HUES48 (cell line): Measurements from ENCODE around the gene LRRC47.

Experiments used
- H3K27ac ChIP-seq: one replicate; pipeline ENCODE4 v1.7.0; 2013; ENCODE audit warnings: low read depth, low read length, inconsistent platforms
- H3K27me3 ChIP-seq: 2 replicates; pipeline ENCODE4 v1.6.1; 2013; ENCODE audit warnings: mild to moderate bottlenecking, low read length; ENCODE audit not compliant: control insufficient read depth, insufficient read depth
- H3K36me3 ChIP-seq: 2 replicates; pipeline ENCODE4 v1.6.1; 2013; ENCODE audit warnings: low read length; ENCODE audit not compliant: control insufficient read depth, insufficient read depth
- H3K4me1 ChIP-seq: 2 replicates; pipeline ENCODE4 v1.6.1; 2013; ENCODE audit warnings: mild to moderate bottlenecking, low read length; ENCODE audit not compliant: control insufficient read depth, insufficient read depth
- H3K4me3 ChIP-seq: 2 replicates; pipeline ENCODE4 v1.5.1; 2013; ENCODE audit warnings: mild to moderate bottlenecking, low read depth, low read length
- H3K9ac ChIP-seq: 2 replicates; pipeline ENCODE4 v1.6.1; 2013; ENCODE audit warnings: mild to moderate bottlenecking, low read depth, low read length, moderate library complexity
- H3K9me3 ChIP-seq: 2 replicates; pipeline ENCODE4 v1.6.1; 2013; ENCODE audit warnings: low read length; ENCODE audit not compliant: control insufficient read depth, insufficient read depth

The LRRC47 gene

DNA sequence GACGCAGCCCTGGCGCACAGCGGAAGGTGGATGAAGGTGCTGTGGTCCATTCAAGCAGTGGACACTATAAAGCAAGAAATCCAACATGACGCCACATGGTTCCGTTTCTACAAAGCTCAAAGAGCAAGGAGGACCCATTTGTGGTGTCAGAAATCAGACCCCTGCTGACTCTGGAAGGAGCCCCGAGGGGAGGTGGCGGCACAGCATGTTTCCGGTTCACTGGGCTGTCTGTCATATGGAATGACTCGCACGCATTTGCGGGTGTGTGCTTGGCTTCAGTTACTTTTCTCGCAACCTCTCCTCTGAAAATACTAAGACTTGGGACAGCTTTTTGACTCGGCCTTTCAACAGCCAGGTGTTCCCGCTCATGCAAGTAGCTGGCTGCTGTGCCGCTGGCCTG, 29.1 kb upstream of the LRRC47 start:
- no peaks in the 10 kb centered on the region for H3K9me3 ChIP-seq
- no peak overlapping the region for H3K4me3 ChIP-seq
- no peak overlapping the region for H3K9ac ChIP-seq
- H3K36me3 ChIP-seq, result peaks cover 36% of the 10 kb centered on the region
- H3K27me3 ChIP-seq, result no peaks in the 10 kb centered on the region
- H3K4me1 ChIP-seq, result no peaks in the 10 kb centered on the region
- no peak overlapping the region for H3K27ac ChIP-seq

DNA sequence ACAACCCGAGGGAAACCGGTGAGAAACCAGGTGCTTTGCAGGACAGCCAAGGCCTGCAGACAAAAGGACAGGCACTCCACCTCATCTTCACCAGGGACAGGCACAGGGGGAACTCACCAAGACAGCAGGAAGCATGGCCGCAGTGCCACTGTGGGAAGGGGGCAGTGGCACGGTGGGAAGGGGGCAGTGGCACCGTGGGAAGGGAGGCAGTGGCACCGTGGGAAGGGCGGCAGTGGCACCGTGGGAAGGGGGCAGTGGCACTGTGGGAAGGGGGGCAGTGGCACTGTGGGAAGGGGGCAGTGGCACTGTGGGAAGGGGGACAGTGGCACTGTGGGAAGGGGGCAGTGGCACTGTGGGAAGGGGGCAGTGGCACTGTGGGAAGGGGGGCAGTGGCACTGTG, 28.4 kb upstream of the LRRC47 start:
- no peaks in the 10 kb centered on the region for H3K4me1 ChIP-seq
- H3K36me3 ChIP-seq, result peaks cover 36% of the 10 kb centered on the region
- H3K27me3 ChIP-seq, result no peaks in the 10 kb centered on the region
- H3K9me3 ChIP-seq, result no peaks in the 10 kb centered on the region
- H3K4me3 ChIP-seq, result no peak overlapping the region
- no peak overlapping the region for H3K9ac ChIP-seq
- no peak overlapping the region for H3K27ac ChIP-seq

DNA sequence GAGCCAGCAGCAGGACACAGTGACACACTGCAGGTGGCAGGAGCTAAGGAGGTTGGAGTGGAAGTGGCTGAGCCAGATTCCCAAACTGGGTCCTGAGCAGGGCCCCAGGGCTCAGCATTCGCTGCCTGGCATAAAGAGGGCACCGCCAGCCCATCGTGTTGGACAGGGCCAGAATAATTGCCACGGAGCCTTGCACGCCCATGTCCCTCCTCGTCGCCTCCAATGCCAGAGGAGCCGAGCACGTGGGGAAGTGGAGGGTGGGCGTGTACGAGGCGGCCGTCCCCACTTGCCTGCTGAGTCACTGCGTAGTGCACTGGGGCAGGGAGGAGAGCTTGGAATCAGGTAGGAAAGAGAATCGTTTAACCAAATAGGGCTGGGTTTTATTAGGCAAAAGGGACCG, 26.1 kb upstream of the LRRC47 start:
- Histone ChIP-seq H3K27ac (no peak overlapping the region), H3K9me3 (no peaks in the 10 kb centered on the region), H3K4me3 (no peak overlapping the region), H3K36me3 (peaks cover 31% of the 10 kb centered on the region), H3K4me1 (no peaks in the 10 kb centered on the region), H3K27me3 (no peaks in the 10 kb centered on the region), H3K9ac (no peak overlapping the region)

DNA sequence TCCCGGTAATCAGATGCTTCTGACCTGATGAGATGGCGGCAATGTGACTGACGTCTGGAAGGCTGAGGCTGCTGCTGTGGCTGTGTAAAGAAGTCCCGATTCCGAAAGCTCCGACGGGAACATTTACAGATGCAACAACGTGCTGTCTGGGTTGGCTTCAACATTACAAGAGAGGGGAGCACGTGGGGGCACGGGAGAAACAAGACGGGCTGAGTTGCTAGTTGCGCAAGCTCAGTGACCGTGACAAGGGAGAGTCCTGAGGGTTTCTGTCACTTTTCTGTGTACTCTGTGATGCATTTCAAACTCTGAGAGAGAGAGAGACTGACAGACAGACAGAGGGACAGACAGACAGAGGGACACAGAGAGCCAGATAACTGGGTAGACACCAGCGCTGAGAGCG, 25.6 kb upstream of the LRRC47 start:
- Histone ChIP-seq H3K27me3 (no peaks in the 10 kb centered on the region), H3K36me3 (peaks cover 31% of the 10 kb centered on the region)

DNA sequence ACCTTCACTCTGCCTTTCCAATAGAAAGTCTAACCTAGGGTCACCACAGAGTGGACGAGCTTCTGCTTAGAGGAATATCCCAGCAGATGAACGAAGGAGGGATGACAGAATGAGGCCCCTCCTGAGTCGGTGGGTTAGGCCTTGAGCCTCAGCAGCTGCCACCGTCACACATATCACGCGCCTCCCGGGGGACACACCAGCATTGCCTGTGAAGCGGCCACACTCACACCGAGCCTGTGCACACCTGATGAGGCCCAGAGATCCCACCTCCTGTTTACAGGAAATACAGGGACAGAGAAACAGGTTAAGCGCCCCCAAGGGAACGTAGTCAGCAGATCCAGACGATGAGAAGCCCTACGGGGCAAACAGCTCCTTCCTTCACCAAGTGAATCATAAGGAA, 25.1 kb upstream of the LRRC47 start:
- H3K4me3 ChIP-seq, result no peak overlapping the region
- no peak overlapping the region for H3K9ac ChIP-seq
- H3K4me1 ChIP-seq, result no peaks in the 10 kb centered on the region
- H3K36me3 ChIP-seq, result peaks cover 31% of the 10 kb centered on the region
- no peak overlapping the region for H3K27ac ChIP-seq
- H3K9me3 ChIP-seq, result no peaks in the 10 kb centered on the region
- no peaks in the 10 kb centered on the region for H3K27me3 ChIP-seq

More for the DNA sequence above, 25.6 kb upstream of the LRRC47 start:
- Histone ChIP-seq H3K9me3 (no peaks in the 10 kb centered on the region), H3K27ac (no peak overlapping the region), H3K4me3 (no peak overlapping the region), H3K4me1 (no peaks in the 10 kb centered on the region), H3K9ac (no peak overlapping the region)

DNA sequence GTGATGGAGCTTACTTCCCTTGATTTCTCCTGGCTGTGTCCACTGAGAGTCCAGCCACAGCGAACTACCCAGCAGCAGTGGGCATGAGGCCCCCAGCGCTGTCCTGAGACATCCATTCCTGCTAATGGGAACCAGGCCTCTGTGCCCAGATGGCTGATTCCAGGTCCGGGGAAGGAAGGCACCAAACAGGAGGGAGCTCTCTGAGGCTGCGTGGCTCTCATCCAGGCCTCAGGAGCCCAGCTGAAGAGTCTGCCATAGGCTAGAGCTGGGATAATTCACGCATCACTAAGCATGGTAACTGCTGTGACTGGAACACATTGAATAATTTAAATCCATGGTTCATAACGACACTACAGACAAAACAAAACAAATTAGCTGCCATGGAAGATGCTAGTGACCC, 24.7 kb upstream of the LRRC47 start:
- H3K27me3 ChIP-seq, result no peaks in the 10 kb centered on the region
- no peaks in the 10 kb centered on the region for H3K4me1 ChIP-seq
- H3K27ac ChIP-seq, result no peak overlapping the region
- no peaks in the 10 kb centered on the region for H3K9me3 ChIP-seq
- no peak overlapping the region for H3K9ac ChIP-seq
- peaks cover 29% of the 10 kb centered on the region for H3K36me3 ChIP-seq
- H3K4me3 ChIP-seq, result no peak overlapping the region

DNA sequence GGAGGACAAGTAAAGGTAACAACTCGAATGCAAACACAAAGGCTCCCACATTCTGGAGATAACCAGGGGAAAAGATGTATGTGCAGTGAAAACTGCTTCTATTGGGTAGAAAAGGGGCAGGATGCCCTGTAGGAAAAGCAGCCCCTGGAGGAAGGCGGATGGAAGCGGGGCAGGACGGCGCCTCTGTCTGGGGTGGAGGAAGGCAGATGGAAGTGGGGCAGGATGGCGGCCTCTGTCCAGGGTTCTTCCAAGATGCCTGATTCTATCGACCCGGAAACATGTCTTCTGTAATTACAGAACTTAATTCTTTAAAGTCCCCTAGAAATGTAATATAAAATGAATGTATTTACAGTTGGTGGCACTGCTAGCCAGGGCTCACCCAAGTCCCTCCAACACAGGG, 24.0 kb upstream of the LRRC47 start:
- no peak overlapping the region for H3K4me3 ChIP-seq
- H3K36me3 ChIP-seq, result peaks cover 22% of the 10 kb centered on the region
- no peak overlapping the region for H3K27ac ChIP-seq
- no peak overlapping the region for H3K9ac ChIP-seq
- no peaks in the 10 kb centered on the region for H3K4me1 ChIP-seq
- H3K9me3 ChIP-seq, result no peaks in the 10 kb centered on the region
- H3K27me3 ChIP-seq, result no peaks in the 10 kb centered on the region

DNA sequence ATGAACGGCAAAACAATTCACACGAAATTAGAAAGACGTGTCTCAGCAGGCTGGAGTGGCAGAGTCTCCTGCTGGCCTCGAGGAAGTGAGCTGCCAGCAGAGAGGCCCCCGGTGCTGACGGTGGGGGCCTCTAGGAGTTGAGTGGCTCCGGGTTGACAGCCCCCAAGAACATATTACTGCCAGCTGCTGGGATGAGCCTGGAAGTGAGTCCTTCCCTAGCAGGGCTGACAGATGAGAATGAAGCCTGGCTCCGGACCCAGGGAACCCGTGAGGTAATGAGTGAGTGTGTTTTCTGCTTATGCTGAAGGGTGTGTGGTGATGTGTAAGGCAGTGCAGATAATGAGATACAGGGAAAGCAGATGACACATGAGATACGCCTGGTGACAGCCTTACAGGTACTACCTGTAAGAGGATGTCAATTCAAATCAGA, 23.5 kb upstream of the LRRC47 start:
- Histone ChIP-seq H3K9ac (no peak overlapping the region), H3K27ac (no peak overlapping the region), H3K27me3 (no peaks in the 10 kb centered on the region), H3K4me3 (no peak overlapping the region), H3K9me3 (no peaks in the 10 kb centered on the region), H3K36me3 (peaks cover 25% of the 10 kb centered on the region), H3K4me1 (no peaks in the 10 kb centered on the region)

DNA sequence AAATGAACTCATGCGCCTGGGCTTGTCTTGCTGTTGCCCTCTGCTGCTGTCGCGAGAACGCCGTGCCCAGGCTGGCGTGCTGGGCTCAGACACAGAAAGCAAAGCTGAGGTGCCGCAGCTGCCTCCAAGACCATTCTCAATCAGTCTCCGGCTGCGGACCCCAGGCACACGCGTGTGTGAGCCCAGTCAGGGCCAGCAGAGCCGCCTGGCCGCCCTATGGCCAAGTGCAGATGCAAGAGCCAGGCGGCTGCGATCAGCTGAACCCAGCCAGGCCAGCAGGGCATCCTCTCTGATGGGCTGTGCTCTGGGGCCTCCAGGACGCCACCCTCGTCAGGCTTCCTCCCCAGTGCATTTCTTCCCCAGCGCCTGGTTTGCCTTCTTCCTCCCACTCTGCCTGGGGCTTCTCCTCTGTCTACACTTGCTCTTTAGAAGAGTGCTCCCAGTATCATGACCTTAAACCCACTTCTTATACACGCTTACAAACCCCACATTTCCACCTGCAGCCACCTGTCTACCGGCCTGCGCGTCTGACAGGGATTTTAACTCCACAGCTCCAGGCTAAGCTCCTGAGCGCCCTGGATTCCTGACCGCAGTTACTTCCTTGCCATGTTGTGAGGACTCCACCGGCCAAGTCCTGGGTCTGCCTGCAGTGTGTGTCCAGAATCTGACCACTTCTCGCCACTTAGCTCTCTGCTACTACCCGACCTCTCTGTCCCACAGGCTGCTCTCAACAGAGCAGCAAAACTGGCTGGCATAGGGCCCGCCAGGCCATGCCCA, 21.7 kb upstream of the LRRC47 start:
- Histone ChIP-seq H3K9me3 (no peaks in the 10 kb centered on the region), H3K27ac (no peak overlapping the region), H3K9ac (no peak overlapping the region), H3K4me3 (no peak overlapping the region), H3K36me3 (peaks cover 24% of the 10 kb centered on the region), H3K4me1 (no peaks in the 10 kb centered on the region), H3K27me3 (no peaks in the 10 kb centered on the region)

DNA sequence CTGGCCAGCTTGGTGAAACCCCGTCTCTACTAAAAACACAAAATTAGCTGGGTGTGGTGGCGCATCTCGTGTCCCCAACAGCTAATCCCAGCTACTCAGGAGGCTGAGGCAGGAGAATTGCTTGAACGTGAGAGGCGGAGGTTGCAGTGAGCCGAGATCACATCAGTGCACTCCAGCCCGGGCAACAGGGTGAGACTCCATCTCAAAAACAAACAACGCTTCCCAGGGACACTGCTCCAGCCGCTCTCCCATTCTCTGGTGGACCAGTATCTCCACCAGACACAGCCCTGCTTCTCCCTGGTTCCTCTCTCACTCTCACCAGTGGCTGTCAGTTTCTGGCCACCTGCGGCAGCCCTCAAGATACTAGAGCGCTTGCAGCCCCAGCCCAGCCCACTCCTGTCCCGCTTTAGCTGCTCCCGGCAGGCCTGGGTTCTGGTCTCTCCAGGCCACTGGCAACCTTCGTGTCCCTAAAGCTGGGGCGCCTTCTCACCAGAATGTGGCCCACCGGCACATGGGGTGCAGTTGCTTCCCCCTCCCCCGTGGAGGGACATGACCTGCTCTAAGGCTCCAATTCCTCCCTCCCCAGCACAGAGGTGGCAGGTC, 20.9 kb upstream of the LRRC47 start:
- H3K9ac ChIP-seq, result no peak overlapping the region
- H3K27ac ChIP-seq, result no peak overlapping the region
- no peaks in the 10 kb centered on the region for H3K4me1 ChIP-seq
- H3K9me3 ChIP-seq, result no peaks in the 10 kb centered on the region
- H3K4me3 ChIP-seq, result no peak overlapping the region
- H3K36me3 ChIP-seq, result peaks cover 24% of the 10 kb centered on the region
- H3K27me3 ChIP-seq, result no peaks in the 10 kb centered on the region

DNA sequence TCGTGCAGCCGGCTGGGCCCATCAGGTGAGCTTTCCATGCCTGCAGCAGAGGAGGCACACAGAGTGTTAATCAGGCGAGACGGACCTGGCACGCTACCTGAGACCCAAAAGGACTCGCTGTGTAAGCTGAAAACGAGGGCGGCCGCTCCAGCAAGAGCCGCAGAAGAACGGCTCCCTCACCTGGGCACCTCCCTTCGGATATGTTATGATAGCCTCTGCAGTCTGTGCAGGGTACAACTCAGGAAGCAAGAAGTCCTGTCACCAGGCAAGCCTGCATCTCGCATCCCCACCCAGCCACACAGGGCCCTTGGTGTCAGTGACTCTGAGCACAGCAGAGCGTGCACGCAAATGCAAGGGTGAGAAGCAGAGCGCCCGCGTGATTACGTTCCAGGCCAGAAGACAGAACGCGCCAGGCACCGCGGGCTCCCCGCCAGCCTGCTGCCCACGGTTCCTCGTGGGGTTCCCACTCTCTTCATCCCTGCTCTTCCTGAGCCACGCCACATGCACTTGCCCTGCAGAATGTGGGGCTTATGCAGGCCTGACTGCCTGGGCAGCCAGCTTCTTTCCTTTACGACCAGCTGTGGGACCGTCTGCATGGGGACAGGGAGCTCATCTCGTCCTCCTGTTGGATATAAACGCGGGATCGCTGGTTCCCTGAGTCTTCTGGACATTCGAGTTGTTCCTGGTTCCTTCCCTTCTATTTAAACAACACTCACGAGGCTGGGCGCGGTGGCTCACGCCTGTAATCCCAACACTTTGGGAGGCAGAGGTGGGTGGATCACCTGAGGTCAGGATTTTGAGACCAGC, 20.2 kb upstream of the LRRC47 start:
- Histone ChIP-seq H3K9ac (no peak overlapping the region), H3K4me3 (no peak overlapping the region), H3K27ac (no peak overlapping the region), H3K27me3 (no peaks in the 10 kb centered on the region), H3K9me3 (no peaks in the 10 kb centered on the region), H3K36me3 (peaks cover 24% of the 10 kb centered on the region), H3K4me1 (no peaks in the 10 kb centered on the region)
